ENCODE measurements around the gene ARHGAP30.
A peak's percentile ranks its signal among the peaks of the same experiment; 100 is the strongest.

Gene ARHGAP30

GRCh38 chr1:160999376-160999775 is 70.3 kb downstream of the ARHGAP30 start:
- no peak for TF ChIP-seq CTCF (IDR thresholded peaks at IDR 0.05; ENCODE audit: low read depth, low read length)
- DNase-seq (ENCODE audit: low read depth in 2 of 2) = no peak
- no peak overlapping the region for H3K4me3 ChIP-seq (replicated peaks in 1 of 2; ENCODE audit: low read depth in 2 of 2, low read length in 2 of 2)

- DNase-seq (ENCODE audit: low read depth in 2 of 2) = peak; percentile 77 to 93
- peak; percentile 85 for TF ChIP-seq CTCF (IDR thresholded peaks at IDR 0.05; ENCODE audit: low read depth, low read length)
- no peak overlapping the region for H3K4me3 ChIP-seq (replicated peaks in 1 of 2; ENCODE audit: low read depth in 2 of 2, low read length in 2 of 2)
Observed at GRCh38 chr1:160997323-160998038, 72.2 kb downstream of the ARHGAP30 start.

Data from cardiac fibroblast (primary cell).